HK-2 (cell line): ENCODE measurements around the gene FABP7.

Source experiments
- DNase-seq: peaks from one replicate; pipeline ENCODE4 v3.0.0-alpha.2; 2018; ENCODE audit not compliant: unreplicated experiment

Gene FABP7

DNA sequence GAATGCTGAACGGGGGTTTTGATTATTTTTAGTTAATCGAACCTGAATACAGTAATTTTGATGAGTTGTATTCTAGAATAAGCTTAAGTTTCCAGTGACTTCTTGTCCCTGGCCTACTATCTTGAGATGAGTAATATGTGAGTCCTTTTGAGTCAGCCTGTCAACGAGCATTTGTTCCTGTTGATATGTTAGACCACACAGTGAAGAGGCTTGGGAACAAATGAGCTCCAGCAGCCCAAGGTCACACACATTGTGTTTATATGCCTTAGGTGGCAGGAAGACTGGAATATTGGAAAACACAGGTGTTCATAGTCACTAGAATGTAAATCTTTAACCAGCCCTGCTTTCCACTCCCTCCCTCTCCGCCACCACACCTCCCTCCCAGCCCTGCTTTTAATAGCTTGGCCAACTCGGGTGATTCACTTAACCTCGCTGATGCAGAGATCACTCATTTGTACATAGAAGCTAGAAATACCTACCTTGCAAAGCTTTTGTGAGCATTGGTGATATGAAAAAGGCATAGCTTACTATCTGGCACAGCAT lies 18.7 kb downstream of the FABP7 start:
- peak; percentile 62 for DNase-seq

- no peak for DNase-seq
These were observed 19.7 kb downstream of the FABP7 start for GRCh38 chr6:122799140-122799745.

GRCh38 chr6:122799916-122800686 lies 20.6 kb downstream of the FABP7 start:
- no peak for DNase-seq

DNA sequence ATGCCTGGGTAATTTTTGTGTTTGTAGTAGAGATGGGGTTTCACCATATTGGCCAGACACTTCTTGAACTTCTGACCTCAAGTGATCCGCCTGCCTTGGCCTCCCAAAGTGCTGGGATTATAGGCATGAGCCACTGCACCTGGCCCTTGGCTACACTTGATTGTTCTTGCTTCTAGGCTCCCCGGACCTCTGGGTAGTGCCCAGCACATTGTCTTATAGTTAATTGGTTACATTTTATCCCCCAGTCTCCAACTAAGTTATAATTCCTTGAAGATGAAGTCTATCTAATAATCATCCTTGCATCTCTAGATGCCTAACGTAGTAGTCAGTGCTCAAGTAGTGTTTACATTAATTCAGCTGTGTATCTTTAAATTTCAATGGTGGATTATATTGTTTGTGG lies 21.4 kb downstream of the FABP7 start:
- DNase-seq = no peak

- DNase-seq = no peak
These were observed 21.9 kb downstream of the FABP7 start for GRCh38 chr6:122801397-122801796.

GRCh38 chr6:122803171-122803661 lies 23.7 kb downstream of the FABP7 start:
- no peak for DNase-seq

DNA sequence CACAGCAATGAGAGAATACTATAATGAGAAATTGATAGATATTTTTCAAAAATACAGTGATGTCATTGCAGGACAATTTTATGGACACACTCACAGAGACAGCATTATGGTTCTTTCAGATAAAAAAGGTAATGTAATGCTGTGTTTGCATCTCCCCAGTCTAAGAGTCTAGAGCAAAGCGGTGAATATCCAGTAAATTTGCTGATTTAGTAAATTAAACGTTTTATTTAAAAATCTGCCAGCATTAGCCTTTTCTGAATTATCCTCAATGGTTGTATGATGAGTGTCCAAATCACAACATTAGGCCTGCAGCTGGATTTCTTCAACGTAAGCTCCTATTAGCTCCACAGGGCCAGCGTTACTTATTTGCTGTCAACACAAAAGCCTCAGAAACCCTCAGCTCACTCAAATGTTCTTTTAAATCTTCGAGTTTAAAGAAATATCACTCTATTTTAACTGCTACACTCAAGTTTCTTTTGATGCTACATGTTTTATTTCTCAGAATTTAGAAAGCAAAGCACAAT lies 25.5 kb downstream of the FABP7 start:
- no peak for DNase-seq

DNA sequence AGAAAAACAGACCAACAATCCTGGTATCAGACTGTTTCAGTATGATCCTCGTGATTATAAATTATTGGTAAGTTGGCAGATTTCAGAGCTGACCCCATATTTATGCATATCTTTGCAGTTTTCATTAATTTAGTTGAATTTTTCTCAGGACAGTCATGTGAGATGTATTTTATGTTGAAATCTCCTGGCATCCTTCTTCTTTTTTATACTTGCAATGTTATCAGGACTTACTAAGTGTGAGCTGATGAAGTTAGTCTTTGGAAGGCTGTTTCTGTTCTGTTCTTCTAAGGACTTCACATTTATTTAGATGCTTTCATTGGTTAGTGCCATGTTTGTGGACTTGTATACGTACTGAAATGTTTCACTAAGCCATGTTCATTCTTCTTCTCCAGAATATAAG lies 26.8 kb downstream of the FABP7 start:
- no peak for DNase-seq

DNA sequence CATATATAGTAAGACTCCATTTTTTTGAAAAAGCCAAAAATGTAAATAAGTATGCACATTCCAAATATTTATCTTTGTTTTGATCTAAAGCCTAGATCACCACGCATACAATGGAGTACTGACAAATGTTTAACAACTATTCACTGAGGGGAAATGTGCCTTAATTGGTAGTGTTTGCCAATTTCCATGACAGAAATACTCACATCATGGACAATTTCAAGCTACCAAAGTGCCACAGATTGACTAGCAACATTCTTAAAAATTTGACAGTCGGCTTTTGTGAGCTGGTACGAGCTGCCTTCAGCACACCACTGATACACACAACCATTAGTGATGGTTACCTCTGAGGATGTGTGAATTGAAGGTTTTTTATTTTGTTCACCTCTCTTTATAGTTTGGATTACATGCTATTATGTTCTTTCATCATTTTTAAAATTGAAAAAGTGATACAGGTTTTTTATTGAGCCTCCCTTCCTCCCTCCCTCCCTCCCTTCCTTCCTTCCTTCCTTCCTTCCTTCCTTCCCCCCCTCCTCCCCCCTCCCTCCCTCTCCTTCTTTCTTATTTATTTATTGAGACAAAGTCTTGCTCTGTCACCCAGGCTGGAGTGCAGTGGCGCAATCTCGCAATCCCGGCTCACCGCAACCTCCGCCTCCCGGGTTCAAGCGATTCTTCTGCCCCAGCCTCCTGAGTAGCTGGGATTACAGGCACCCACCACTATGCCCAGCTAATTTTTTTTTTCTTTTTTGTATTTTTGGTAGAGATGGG lies 28.8 kb downstream of the FABP7 start:
- DNase-seq = no peak

- no peak for DNase-seq
These were observed 29.5 kb downstream of the FABP7 start for GRCh38 chr6:122809001-122809400.

- DNase-seq = no peak
These were observed 30.2 kb downstream of the FABP7 start for GRCh38 chr6:122809691-122810090.

DNA sequence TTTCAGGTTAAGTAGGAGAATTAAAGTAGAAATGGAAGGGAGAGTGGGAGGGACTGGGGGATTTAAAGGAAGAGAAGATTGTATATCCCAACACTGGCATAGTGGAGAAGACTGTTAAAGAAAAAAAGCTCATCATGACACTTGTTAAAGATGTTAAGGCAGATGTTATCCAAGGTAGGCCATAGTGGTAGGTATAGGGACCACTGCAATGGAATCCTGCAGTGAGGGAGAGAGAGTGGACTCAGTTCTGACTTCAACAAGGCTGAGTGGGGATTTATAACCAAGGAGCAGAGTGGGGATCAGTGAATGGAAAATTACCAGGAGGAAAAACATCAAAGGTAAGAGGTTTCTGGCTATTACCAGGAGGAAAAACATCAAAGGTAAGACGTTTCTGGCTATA lies 30.7 kb downstream of the FABP7 start:
- no peak for DNase-seq

- DNase-seq = no peak
These were observed 37.8 kb downstream of the FABP7 start for GRCh38 chr6:122817358-122817757.

GRCh38 chr6:122817766-122818165 lies 38.2 kb downstream of the FABP7 start:
- peak; percentile 21 for DNase-seq

DNA sequence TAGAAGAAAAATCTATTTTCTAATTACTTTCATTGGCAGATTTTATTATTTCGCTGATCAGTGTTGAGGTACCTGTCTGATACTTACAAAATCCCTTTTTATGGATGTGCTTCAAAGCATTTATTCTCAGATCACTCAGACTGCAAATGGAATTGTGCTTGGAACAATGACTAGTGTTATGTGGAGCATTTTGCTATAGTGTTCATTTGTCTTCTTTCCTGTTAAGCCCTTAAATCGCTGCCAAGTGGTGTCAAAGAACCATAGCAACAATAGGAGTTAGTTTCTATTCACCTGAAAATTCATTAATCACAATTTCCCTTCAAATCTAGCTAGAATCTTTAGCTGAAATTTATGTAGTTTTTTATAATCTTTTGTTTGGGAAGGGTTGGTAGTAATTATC lies 39.4 kb downstream of the FABP7 start:
- DNase-seq = no peak

DNA sequence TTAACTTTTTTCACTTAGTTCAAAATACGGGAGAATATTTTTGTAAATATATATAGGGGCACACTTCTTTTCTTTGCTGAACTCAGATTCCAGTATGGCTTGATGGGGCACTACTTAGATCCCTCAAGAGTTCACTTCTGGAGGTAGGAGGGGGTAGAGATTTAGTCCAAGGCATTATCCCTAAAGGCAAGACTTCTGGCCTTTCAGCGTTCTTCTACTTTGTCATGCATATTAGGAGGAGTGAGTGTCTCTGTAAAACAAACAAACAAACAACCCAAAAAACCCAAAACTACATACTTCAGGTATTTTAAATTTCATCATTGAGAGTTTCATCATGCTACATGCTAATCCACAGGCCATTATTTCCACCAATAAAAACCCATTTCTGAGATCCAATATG lies 41.6 kb downstream of the FABP7 start:
- DNase-seq = no peak

GRCh38 chr6:122825163-122825562 lies 45.6 kb downstream of the FABP7 start:
- no peak for DNase-seq

DNA sequence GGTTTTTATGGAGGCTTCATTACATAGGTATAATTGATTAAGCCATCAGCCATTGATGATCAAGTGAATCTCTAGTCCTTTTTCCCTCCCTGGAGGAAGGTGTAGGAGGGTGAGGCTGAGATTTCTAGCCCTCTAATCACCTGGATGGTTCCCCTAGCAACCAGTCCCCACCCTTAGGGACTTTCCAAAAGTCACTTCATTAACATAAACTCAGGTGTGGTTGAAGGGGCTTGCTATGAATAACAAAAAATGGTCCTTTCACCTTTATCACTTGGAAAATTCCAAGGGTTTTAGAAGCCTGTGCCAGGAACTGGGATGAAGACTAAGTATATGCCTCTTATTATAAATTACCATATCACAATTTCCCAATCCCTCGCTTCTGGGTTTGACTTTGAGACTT lies 49.9 kb downstream of the FABP7 start:
- DNase-seq = no peak

- DNase-seq = no peak
These were observed 52.0 kb downstream of the FABP7 start for GRCh38 chr6:122831511-122831910.

DNA sequence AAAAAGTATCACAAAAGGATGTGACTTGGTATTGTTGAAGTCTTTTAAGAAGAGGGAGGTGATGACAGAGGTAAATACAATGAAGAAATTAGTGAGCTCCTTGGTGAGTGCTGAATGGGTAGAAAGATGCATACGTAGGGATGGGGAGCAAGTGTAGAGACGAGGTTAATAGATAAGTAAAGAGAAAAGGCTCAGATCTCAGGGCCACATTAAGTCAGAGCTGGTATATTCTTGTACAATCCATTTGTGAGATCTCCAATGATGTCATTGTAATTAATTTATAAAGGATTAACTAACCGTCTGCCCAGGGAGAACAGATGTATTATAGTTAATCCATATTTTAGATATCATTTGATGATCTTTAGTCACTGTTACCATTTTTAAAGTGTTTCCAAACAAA lies 52.9 kb downstream of the FABP7 start:
- no peak for DNase-seq

DNA sequence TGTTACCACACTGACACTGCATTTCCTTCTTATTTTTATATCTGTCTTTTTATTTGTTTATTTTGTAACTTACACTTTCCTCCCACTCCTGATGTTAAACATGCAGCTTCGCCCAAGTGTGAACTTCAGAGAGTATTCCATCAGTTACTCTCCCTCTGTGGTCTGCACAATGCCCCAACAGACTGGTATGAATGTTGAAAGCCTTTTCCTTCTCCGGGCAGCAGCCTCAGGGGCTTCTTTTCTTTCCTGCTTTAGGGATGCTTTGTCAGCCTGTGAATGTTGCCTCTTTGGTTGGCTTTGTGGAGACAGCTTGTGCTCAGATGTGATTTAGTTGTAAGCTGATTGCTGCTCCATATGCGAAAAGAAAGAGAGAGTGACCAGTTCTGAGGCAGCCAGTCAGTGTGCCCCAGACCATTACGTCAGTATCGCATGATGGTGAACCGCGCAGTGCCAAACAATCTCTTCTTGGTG lies 53.5 kb downstream of the FABP7 start:
- no peak for DNase-seq
